ENCODE measurements around the gene MUC4. TPM values are rescaled to one million over a fixed set of nuclear protein-coding genes. Genes with fewer than 3 reads are reported as not detected.

MUC4 gene
- total RNA-seq, 6 experiments from 2014 or later: not detected

- H3K27me3 Mint-ChIP-seq (ENCODE audit: insufficient read depth): peaks cover 20% of the 10 kb centered on the region
- TF ChIP-seq CTCF (IDR thresholded peaks at IDR 0.05): no peak
- H3K4me3 Mint-ChIP-seq: no peak overlapping the region
- H3K9me3 Mint-ChIP-seq: no peaks in the 10 kb centered on the region
- DNase-seq: no peak
- H3K27ac Mint-ChIP-seq: no peak overlapping the region
- H3K36me3 Mint-ChIP-seq (ENCODE audit: low read depth): no peaks in the 10 kb centered on the region
- H3K4me1 Mint-ChIP-seq (ENCODE audit: low read depth): no peaks in the 10 kb centered on the region
Measured at GRCh38 chr3:195810455-195810845, 1.3 kb downstream of the MUC4 start.

GRCh38 chr3:195809796-195810454 lies 1.8 kb downstream of the MUC4 start:
- Mint-ChIP-seq H3K4me1 (ENCODE audit: low read depth) (no peaks in the 10 kb centered on the region), H3K36me3 (ENCODE audit: low read depth) (no peaks in the 10 kb centered on the region), H3K4me3 (no peak overlapping the region), H3K9me3 (no peaks in the 10 kb centered on the region), H3K27ac (no peak overlapping the region), H3K27me3 (ENCODE audit: insufficient read depth) (peaks cover 25% of the 10 kb centered on the region)
- TF ChIP-seq CTCF (IDR thresholded peaks at IDR 0.05): no peak
- no peak for DNase-seq

- TF ChIP-seq CTCF (IDR thresholded peaks at IDR 0.05): no peak
- Mint-ChIP-seq H3K27ac (no peak overlapping the region), H3K4me1 (ENCODE audit: low read depth) (no peaks in the 10 kb centered on the region), H3K36me3 (ENCODE audit: low read depth) (no peaks in the 10 kb centered on the region), H3K4me3 (no peak overlapping the region), H3K27me3 (ENCODE audit: insufficient read depth) (peaks cover 27% of the 10 kb centered on the region), H3K9me3 (no peaks in the 10 kb centered on the region)
- no peak for DNase-seq
Measured at GRCh38 chr3:195809291-195809785, 2.4 kb downstream of the MUC4 start.

GRCh38 chr3:195808741-195809290 lies 2.9 kb downstream of the MUC4 start:
- H3K27me3 Mint-ChIP-seq (ENCODE audit: insufficient read depth): peaks cover 32% of the 10 kb centered on the region

GRCh38 chr3:195807681-195808121 lies 4.0 kb downstream of the MUC4 start:
- DNase-seq: no peak
- peaks cover 6% of the 10 kb centered on the region for H3K4me1 Mint-ChIP-seq (ENCODE audit: low read depth)
- TF ChIP-seq CTCF (IDR thresholded peaks at IDR 0.05): no peak
- H3K27me3 Mint-ChIP-seq (ENCODE audit: insufficient read depth): peaks cover 35% of the 10 kb centered on the region
- no peak overlapping the region for H3K4me3 Mint-ChIP-seq
- no peak overlapping the region for H3K27ac Mint-ChIP-seq
- H3K9me3 Mint-ChIP-seq: no peaks in the 10 kb centered on the region
- H3K36me3 Mint-ChIP-seq (ENCODE audit: low read depth): no peaks in the 10 kb centered on the region

More at GRCh38 chr3:195808741-195809290, 2.9 kb downstream of the MUC4 start:
- Mint-ChIP-seq H3K36me3 (ENCODE audit: low read depth) (no peaks in the 10 kb centered on the region), H3K4me1 (ENCODE audit: low read depth) (no peaks in the 10 kb centered on the region), H3K27ac (no peak overlapping the region), H3K4me3 (no peak overlapping the region), H3K9me3 (no peaks in the 10 kb centered on the region)
- DNase-seq: no peak
- no peak for TF ChIP-seq CTCF (IDR thresholded peaks at IDR 0.05)
